Kidney (tissue), 14 donors: ENCODE measurements around the gene SPI1. TPM values are rescaled to one million over a fixed set of nuclear protein-coding genes. Genes with fewer than 3 reads are reported as not detected.

Source experiments
- DNase-seq, 5 donors: peaks; one replicate each; pipeline ENCODE4 v3.0.0-alpha.2; 2013 to 2020
- FAIRE-seq: peaks from 2 replicates; lab custom pipeline; 2012; peaks lifted over from hg19 to GRCh38; lab: Jason Lieb, UNC
- H3K27ac ChIP-seq, 2 donors: one replicate each; pipeline ENCODE4 v1.7.0; 2013; ENCODE audit warnings: low read depth in 2 of 2, low read length in 2 of 2, inconsistent platforms in 1 of 2
- H3K27me3 ChIP-seq: one replicate; pipeline ENCODE4 v1.7.1; 2013; ENCODE audit warnings: low read length, inconsistent platforms; ENCODE audit not compliant: control insufficient read depth, insufficient read depth
- H3K36me3 ChIP-seq, 3 donors: one replicate each; pipeline versions ENCODE4 v1.7.0 to v1.7.1; 2013; ENCODE audit warnings: low read length in 3 of 3, control low read depth in 1 of 3, inconsistent platforms in 1 of 3; ENCODE audit not compliant: insufficient read depth in 3 of 3, control insufficient read depth in 2 of 3
- H3K4me1 ChIP-seq, 3 donors: one replicate each; pipeline versions ENCODE4 v1.7.0 to v1.7.1; 2013; ENCODE audit warnings: low read length in 3 of 3, inconsistent platforms in 1 of 3, low read depth in 1 of 3; ENCODE audit not compliant: control insufficient read depth in 2 of 3, insufficient read depth in 2 of 3
- H3K4me3 ChIP-seq, 3 donors: one replicate each; pipeline versions ENCODE4 v1.7.0 to v1.8.1; 2013; ENCODE audit warnings: low read length in 3 of 3, control low read depth in 1 of 3, inconsistent platforms in 1 of 3
- H3K9ac ChIP-seq, 3 donors: one replicate each; pipeline versions ENCODE4 v1.7.0 to v1.7.1; 2013; ENCODE audit warnings: low read length in 3 of 3, control low read depth in 1 of 3, inconsistent platforms in 1 of 3
- H3K9me3 ChIP-seq, 3 donors: one replicate each; pipeline versions ENCODE4 v1.7.0 to v1.7.1; 2013; ENCODE audit warnings: low read length in 3 of 3, control low read depth in 1 of 3, inconsistent platforms in 1 of 3; ENCODE audit not compliant: control insufficient read depth in 2 of 3, insufficient read depth in 1 of 3
- CTCF ChIP-seq: IDR thresholded peaks from 3 replicates; pipeline ENCODE4 v1.5.1; 2012; ENCODE audit warnings: mild to moderate bottlenecking, moderate library complexity, borderline replicate concordance; ENCODE audit not compliant: insufficient read depth; ENCODE audit errors: extremely low read depth
- intact Hi-C: fragments of 100-400 bp; cut with DNase I; formaldehyde crosslinking; loops from one replicate; pipeline ENCODE4 v1.11.1; 2022
- polyA plus RNA-seq: library from polyadenylated mRNA; stranded (reverse); fragments of 350-450 nt; fragmentation: Illumina TruSeq; extraction: RNeasy Lipid Tissue Mini Kit (QIAGEN cat#74804); gene quantifications from one replicate; pipeline ENCODE4 v1.2.3, GENCODE V29; 2014; ENCODE audit warnings: low read depth, low replicate concordance; ENCODE audit not compliant: insufficient read depth
- total RNA-seq: library from RNA; stranded (reverse); fragmentation: NEBNext Ultra II Directional; extraction: Animal tissue kit (Norgen Biotek cat#: 25700); gene quantifications from one replicate; pipeline ENCODE4 v1.2.1, GENCODE V29; 2021
- donor health status: control.
- donor health status: control.
- donor health status: control.
- donor health status: control.
- donor health status: control.
- donor health status: DM: yes; HTN: yes; CAD: no.
- donor health status: Normal renal cell carcinoma (clear cell type).

Gene SPI1
- total and polyA plus RNA-seq, 2 donors from 2014 or later = 7.3 to 39.8 TPM

DNA sequence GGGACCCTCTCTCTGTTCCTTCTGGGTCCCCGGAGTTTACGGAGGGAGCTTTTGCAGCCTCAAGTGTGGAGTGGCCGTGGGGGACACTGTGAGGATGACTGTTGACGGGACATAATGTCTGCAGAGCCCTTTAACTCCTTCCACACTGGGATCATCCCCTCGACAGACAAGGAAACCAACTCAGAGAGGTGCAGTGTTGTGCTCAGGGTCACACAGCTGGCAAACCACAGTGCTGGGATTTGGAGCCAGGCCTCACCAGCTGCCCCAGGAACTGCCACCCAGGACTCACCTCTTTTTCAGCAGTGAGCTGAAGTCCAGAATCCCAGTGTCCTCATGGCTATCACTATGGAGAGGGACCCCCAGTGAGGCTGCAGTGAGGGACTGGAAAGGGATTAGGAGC is 31.2 kb downstream of the SPI1 start:
- intact Hi-C loops = no loop called here
- DNase-seq (no peak), FAIRE-seq (no peak)
- no peak for TF ChIP-seq CTCF
- no peak overlapping the region for H3K9ac ChIP-seq
- no peak overlapping the region for H3K4me3 ChIP-seq
- peaks cover 0 to 2% (median 0%) of the 10 kb centered on the region in 3 donors for H3K4me1 ChIP-seq
- no peaks in the 10 kb centered on the region for H3K27me3 ChIP-seq
- no peaks in the 10 kb centered on the region for H3K9me3 ChIP-seq
- H3K27ac ChIP-seq = no peak overlapping the region
- H3K36me3 ChIP-seq = no peaks in the 10 kb centered on the region

GRCh38 chr11:47345890-47346563 is 32.3 kb downstream of the SPI1 start:
- Histone ChIP-seq H3K4me1 (peaks cover 0 to under 1% (median 0%) of the 10 kb centered on the region in 3 donors), H3K27me3 (no peaks in the 10 kb centered on the region), H3K9me3 (no peaks in the 10 kb centered on the region), H3K9ac (no peak overlapping the region), H3K27ac (no peak overlapping the region), H3K36me3 (no peaks in the 10 kb centered on the region), H3K4me3 (no peak overlapping the region)
- TF ChIP-seq CTCF = no peak
- DNase-seq (peak in 1 of 5 donors; percentile 57), FAIRE-seq (no peak)
- intact Hi-C loops = no loop called here

GRCh38 chr11:47342854-47343253 is 35.5 kb downstream of the SPI1 start:
- H3K9ac ChIP-seq = no peak overlapping the region
- intact Hi-C loops = no loop called here
- H3K4me3 ChIP-seq = no peak overlapping the region
- FAIRE-seq (no peak), DNase-seq (peak in 1 of 5 donors; percentile 41)
- no peak for TF ChIP-seq CTCF
- no peaks in the 10 kb centered on the region for H3K36me3 ChIP-seq
- H3K9me3 ChIP-seq = no peaks in the 10 kb centered on the region
- H3K27me3 ChIP-seq = no peaks in the 10 kb centered on the region
- no peaks in the 10 kb centered on the region for H3K4me1 ChIP-seq
- H3K27ac ChIP-seq = no peak overlapping the region
